IMR-90 (cell line): ENCODE data around the gene HS6ST3. TPM values are rescaled to one million over a fixed set of nuclear protein-coding genes. Genes with fewer than 3 reads are reported as not detected.

Experiments used
- ATAC-seq: fragments of 200-7000 bp; cut with Tn5 transposase; 2 replicates; pipeline ENCODE4 v1.9.1; 2020; ENCODE audit warnings: low read depth, mild to moderate bottlenecking, moderate library complexity
- BruUV-seq: library from RNA; stranded (reverse); fragments of 400-500 nt; replicated peaks from 2 replicates; lab custom pipeline; 2021; lab: Mats Ljungman, UMichigan
- CTCF ChIA-PET: fragments of 300-600 bp; formaldehyde crosslinking; extraction: SDS; loops from one replicate; lab custom pipeline; 2021; ENCODE audit warnings: antibody characterized with exemption; lab: Yijun Ruan, JAX
- POLR2A ChIA-PET: fragments of 300-600 bp; sonication (Branson Sonifier 250); formaldehyde crosslinking; loops from one replicate; lab custom pipeline; 2022; ENCODE audit warnings: antibody characterized with exemption; ENCODE audit not compliant: unreplicated experiment; lab: Charles Lee
- DNase-seq: peaks from one replicate; pipeline ENCODE4 v3.0.0; 2013
- H2AFZ ChIP-seq: replicated peaks from 2 replicates; pipeline ENCODE3; 2013; ENCODE audit warnings: low read length, mild to moderate bottlenecking; ENCODE audit not compliant: poor library complexity
- H2AK5ac ChIP-seq: 2 replicates; pipeline ENCODE4 v1.6.1; 2013; ENCODE audit warnings: low read depth, low read length, inconsistent platforms
- H2AK9ac ChIP-seq: replicated peaks from 2 replicates; pipeline ENCODE3; 2013; ENCODE audit warnings: mild to moderate bottlenecking, low read depth, low read length, moderate library complexity; ENCODE audit not compliant: poor library complexity
- H2BK120ac ChIP-seq: 2 replicates; pipeline ENCODE4 v1.6.1; 2013; ENCODE audit warnings: low read depth, low read length, inconsistent platforms
- H2BK15ac ChIP-seq: 3 replicates; pipeline ENCODE4 v1.6.1; 2013; ENCODE audit warnings: low read depth, low read length, inconsistent platforms
- H2BK20ac ChIP-seq: 2 replicates; pipeline ENCODE4 v1.6.1; 2013; ENCODE audit warnings: low read depth, mild to moderate bottlenecking, inconsistent platforms, low read length, moderate library complexity
- H2BK5ac ChIP-seq: 2 replicates; pipeline ENCODE4 v1.6.1; 2013; ENCODE audit warnings: mild to moderate bottlenecking, low read depth, low read length, inconsistent platforms; ENCODE audit not compliant: poor library complexity, severe bottlenecking
- H3K14ac ChIP-seq: replicated peaks from 2 replicates; pipeline ENCODE4 v1.6.1; 2013; ENCODE audit warnings: low read depth, low read length, inconsistent platforms
- H3K18ac ChIP-seq: 2 replicates; pipeline ENCODE4 v1.6.1; 2013; ENCODE audit warnings: low read depth, low read length, control low read depth
- H3K23ac ChIP-seq: 2 replicates; pipeline ENCODE4 v1.6.1; 2013; ENCODE audit warnings: low read depth, low read length, inconsistent platforms
- H3K27ac ChIP-seq: 2 replicates; pipeline ENCODE4 v1.5.1; 2013; ENCODE audit warnings: mild to moderate bottlenecking, control low read depth, low read length; ENCODE audit not compliant: insufficient read depth
- H3K27me3 ChIP-seq: 2 replicates; pipeline ENCODE4 v1.6.1; 2013; ENCODE audit warnings: low read length; ENCODE audit not compliant: control insufficient read depth, insufficient read depth
- H3K36me3 ChIP-seq: 2 replicates; pipeline ENCODE4 v1.6.1; 2013; ENCODE audit warnings: low read length, mixed read lengths; ENCODE audit not compliant: control insufficient read depth, insufficient read depth
- H3K4ac ChIP-seq: 2 replicates; pipeline ENCODE4 v1.6.1; 2013; ENCODE audit warnings: low read depth, low read length, inconsistent platforms
- H3K4me1 ChIP-seq: 2 replicates; pipeline ENCODE4 v1.6.1; 2013; ENCODE audit warnings: low read length, mixed read lengths; ENCODE audit not compliant: control insufficient read depth, insufficient read depth
- H3K4me2 ChIP-seq: 2 replicates; pipeline ENCODE4 v1.6.1; 2013; ENCODE audit warnings: low read depth, mild to moderate bottlenecking, control low read depth, low read length, moderate library complexity
- H3K4me3 ChIP-seq: 2 replicates; pipeline ENCODE4 v1.5.1; 2013; ENCODE audit warnings: low read depth, mild to moderate bottlenecking, control low read depth, low read length, moderate library complexity; ENCODE audit not compliant: insufficient read depth
- H3K56ac ChIP-seq: 2 replicates; pipeline ENCODE4 v1.6.1; 2013; ENCODE audit warnings: low read length, inconsistent platforms; ENCODE audit not compliant: insufficient read depth; ENCODE audit errors: extremely low read depth
- H3K79me1 ChIP-seq, 2 experiments: 2 replicates each; pipeline ENCODE4 v1.6.1; 2013; ENCODE audit warnings: low read length in 2 of 2, inconsistent platforms in 1 of 2, low read depth in 1 of 2
- H3K9ac ChIP-seq: 2 replicates; pipeline ENCODE4 v1.6.1; 2013; ENCODE audit warnings: low read depth, low read length, control low read depth
- H3K9me1 ChIP-seq: 2 replicates; pipeline ENCODE4 v1.6.1; 2013; ENCODE audit warnings: low read length, inconsistent platforms; ENCODE audit not compliant: insufficient read depth
- H3K9me3 ChIP-seq: 2 replicates; pipeline ENCODE4 v1.6.1; 2013; ENCODE audit warnings: low read length; ENCODE audit not compliant: control insufficient read depth, insufficient read depth
- H4K20me1 ChIP-seq: 2 replicates; pipeline ENCODE4 v1.6.1; 2013; ENCODE audit warnings: low read length, inconsistent platforms; ENCODE audit not compliant: insufficient read depth
- H4K5ac ChIP-seq: 2 replicates; pipeline ENCODE4 v1.6.1; 2013; ENCODE audit warnings: mild to moderate bottlenecking, low read depth, low read length, control low read depth
- H4K8ac ChIP-seq, 2 experiments: 2 replicates each; pipeline ENCODE4 v1.6.1; 2013; ENCODE audit warnings: low read depth in 2 of 2, low read length in 2 of 2, control low read depth in 1 of 2, inconsistent platforms in 1 of 2
- H4K91ac ChIP-seq: 2 replicates; pipeline ENCODE4 v1.6.1; 2013; ENCODE audit warnings: low read depth, low read length, inconsistent platforms; ENCODE audit not compliant: insufficient read depth
- CEBPB ChIP-seq: IDR thresholded peaks from 2 replicates; pipeline ENCODE4 v1.6.1; 2012; ENCODE audit warnings: low read depth, low read length, improper control_type of control experiment
- FOS ChIP-seq: fragments of 150-350 bp; IDR thresholded peaks from 2 replicates; pipeline ENCODE4 v1.6.1; 2016; ENCODE audit warnings: low read depth, low read length
- MAFK ChIP-seq: IDR thresholded peaks from 2 replicates; pipeline ENCODE4 v1.6.1; 2012; ENCODE audit warnings: low read depth, low read length, improper control_type of control experiment
- MXI1 ChIP-seq: IDR thresholded peaks from 2 replicates; pipeline ENCODE4 v1.6.1; 2012; ENCODE audit warnings: low read depth, mild to moderate bottlenecking, low read length, moderate library complexity, borderline replicate concordance
- NFE2L2 ChIP-seq: fragments of 150-350 bp; IDR thresholded peaks from 2 replicates; pipeline ENCODE4 v1.6.1; 2016; ENCODE audit warnings: low read depth, mild to moderate bottlenecking, low read length
- POLR2A ChIP-seq: IDR thresholded peaks from 2 replicates; pipeline ENCODE4 v1.6.1; 2012; ENCODE audit warnings: mild to moderate bottlenecking, low read depth, low read length
- RAD21 ChIP-seq: IDR thresholded peaks from 2 replicates; pipeline ENCODE4 v1.6.1; 2012; ENCODE audit warnings: low read length, improper control_type of control experiment
- SMC3 ChIP-seq: fragments of 150-350 bp; IDR thresholded peaks from 2 replicates; pipeline ENCODE4 v1.6.1; 2016; ENCODE audit warnings: low read depth, mild to moderate bottlenecking, antibody characterized with exemption, low read length, moderate library complexity
- WGBS, 2 experiments: methylation state at CpG; one replicate each; pipeline versions ENCODE4 v1.1.5 to v1.1.7; 2013; ENCODE audit warnings: missing lambda C conversion rate in 2 of 2; ENCODE audit not compliant: insufficient read length in 1 of 2; ENCODE audit errors: extremely low coverage in 2 of 2; 5-methylcytosine and 5-hydroxymethylcytosine counted together
- dilution Hi-C: fragments of 300-500 bp; cut with HindIII; formaldehyde crosslinking; loops from one replicate; pipeline ENCODE4 v1.14.3; 2018; ENCODE audit warnings: low sequenced_read_pairs; ENCODE audit not compliant: unreplicated experiment
- in situ Hi-C: fragments of 300-500 bp; cut with MboI; formaldehyde crosslinking; loops from 3 replicates; pipeline ENCODE4 v1.14.3; 2019; ENCODE audit warnings: low sequenced_read_pairs, inconsistent platforms, mixed read lengths
- intact Hi-C: fragments of 100-400 bp; cut with micrococcal nuclease; formaldehyde crosslinking; loops from 2 replicates; pipeline ENCODE4 v1.10.0; 2022
- polyA plus RNA-seq, 3 experiments: library from polyadenylated mRNA; depleted of rRNA; stranded (reverse); fragments of >200 nt; gene quantifications; 2 replicates each; pipeline ENCODE4 v1.2.3, GENCODE V29; 2012; ENCODE audit warnings: low replicate concordance in 1 of 3
- total RNA-seq: library from RNA; depleted of rRNA; stranded (reverse); fragments of >200 nt; gene quantifications from 2 replicates; pipeline ENCODE4 v1.2.3, GENCODE V29; 2012

The HS6ST3 gene
- total and polyA plus RNA-seq, 2 of the 4 experiments (the other 2 are of a cell fraction) = not detected

DNA sequence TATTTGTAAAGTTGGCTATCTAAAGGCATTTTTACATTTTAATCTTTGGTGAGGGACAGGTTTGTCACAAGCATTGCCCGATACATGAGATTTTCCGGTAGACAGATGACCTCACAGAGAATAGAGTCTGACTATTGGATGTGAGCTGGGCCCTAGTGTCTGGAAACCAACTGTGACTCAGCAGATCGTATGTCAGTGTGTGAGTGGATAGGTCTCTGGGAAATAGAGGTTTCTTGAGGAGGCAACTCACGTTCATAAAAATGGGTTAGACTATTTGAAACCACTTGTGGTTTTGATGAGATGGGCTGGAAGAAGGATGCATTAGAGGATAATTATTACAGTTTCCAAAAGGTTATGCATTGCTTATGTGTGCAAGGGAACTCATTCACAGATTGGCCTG is 19.2 kb downstream of the HS6ST3 start:
- no peaks in the 10 kb centered on the region for H3K9me3 ChIP-seq
- no peak overlapping the region for H4K5ac ChIP-seq
- dilution Hi-C loops (no loop called here), in situ Hi-C loops (no loop called here), intact Hi-C loops (no loop called here)
- H2BK15ac ChIP-seq = no peak overlapping the region
- ChIA-PET POLR2A (no interaction called here), CTCF (no interaction called here)
- no peaks in the 10 kb centered on the region for H4K20me1 ChIP-seq
- no peaks in the 10 kb centered on the region for H3K36me3 ChIP-seq
- H3K4ac ChIP-seq = no peak overlapping the region
- H3K27me3 ChIP-seq = no peaks in the 10 kb centered on the region
- no peak overlapping the region for H3K4me3 ChIP-seq
- TF ChIP-seq POLR2A = no peak
- TF ChIP-seq MXI1 = no peak
- no peak for TF ChIP-seq SMC3
- TF ChIP-seq FOS = no peak
- TF ChIP-seq NFE2L2 = 0 out of 2 replicates have a peak, but pooled peaks have one; percentile 30
- no peak for TF ChIP-seq MAFK
- TF ChIP-seq RAD21 = no peak
- no peak for TF ChIP-seq CEBPB
- H3K27ac ChIP-seq = no peak overlapping the region
- no peak overlapping the region for H2BK5ac ChIP-seq
- no TSS peak for BruUV-seq
- no peaks in the 10 kb centered on the region for H3K4me1 ChIP-seq
- no peak overlapping the region for H2AK5ac ChIP-seq
- no peak for DNase-seq
- no peak overlapping the region for H2BK20ac ChIP-seq
- ATAC-seq = no peak
- no peak overlapping the region for H2AFZ ChIP-seq
- H2AK9ac ChIP-seq = no peak overlapping the region
- no peak overlapping the region for H3K18ac ChIP-seq
- no peaks in the 10 kb centered on the region for H3K9me1 ChIP-seq
- no peak overlapping the region for H4K8ac ChIP-seq
- H2BK120ac ChIP-seq = no peak overlapping the region
- no peak overlapping the region for H3K23ac ChIP-seq
- no peak overlapping the region for H3K14ac ChIP-seq
- no peak overlapping the region for H4K91ac ChIP-seq
- no peak overlapping the region for H3K4me2 ChIP-seq
- no peaks in the 10 kb centered on the region for H3K79me1 ChIP-seq
- 20% methylated on average over 1 of the region's 4 CpGs; no CpG with 5 or more reads in 1 of the 2 experiments for WGBS, 2 experiments
- no peak overlapping the region for H3K9ac ChIP-seq
- H3K56ac ChIP-seq = no peak overlapping the region
